Progenitor cell of endocrine pancreas (in vitro differentiated cells): ENCODE data around the gene IHH. TPM values are rescaled to one million over a fixed set of nuclear protein-coding genes. Genes with fewer than 3 reads are reported as not detected.

Experiments
- DNase-seq: peaks from one replicate; pipeline ENCODE4 v3.0.0; 2021; ENCODE audit warnings: low spot score; ENCODE audit not compliant: unreplicated experiment
- H3K27ac Mint-ChIP-seq: 2 replicates; pipeline ENCODE4 v1.8.0; 2021; ENCODE audit warnings: mild to moderate bottlenecking, moderate library complexity, mixed read lengths
- H3K27me3 Mint-ChIP-seq: 2 replicates; pipeline ENCODE4 v1.8.0; 2021; ENCODE audit warnings: mixed read lengths
- H3K36me3 Mint-ChIP-seq: 2 replicates; pipeline ENCODE4 v1.8.0; 2022; ENCODE audit warnings: mixed read lengths; ENCODE audit not compliant: insufficient read depth
- H3K4me1 Mint-ChIP-seq: 2 replicates; pipeline ENCODE4 v1.8.0; 2021; ENCODE audit warnings: low read depth, mixed read lengths
- H3K4me3 Mint-ChIP-seq: 2 replicates; pipeline ENCODE4 v1.8.0; 2021; ENCODE audit warnings: low read depth, mild to moderate bottlenecking, moderate library complexity, mixed read lengths
- H3K9me3 Mint-ChIP-seq: 2 replicates; pipeline ENCODE4 v1.8.0; 2021; ENCODE audit warnings: low read depth, mixed read lengths
- total RNA-seq: library from RNA; stranded (reverse); gene quantifications from 2 replicates; pipeline ENCODE4 v1.2.1, GENCODE V29; 2021
- TF ChIP-seq, protein P1 (sequence below): fragments of 200-600 bp; sonication (generic); IDR thresholded peaks from one replicate; pipeline ENCODE4 v1.5.0; 2021; ENCODE audit warnings: antibody characterized with exemption, mild to moderate bottlenecking; ENCODE audit not compliant: unreplicated experiment

IHH gene
- total RNA-seq, 1 donor from 2014 or later: 17.3 TPM

DNA sequence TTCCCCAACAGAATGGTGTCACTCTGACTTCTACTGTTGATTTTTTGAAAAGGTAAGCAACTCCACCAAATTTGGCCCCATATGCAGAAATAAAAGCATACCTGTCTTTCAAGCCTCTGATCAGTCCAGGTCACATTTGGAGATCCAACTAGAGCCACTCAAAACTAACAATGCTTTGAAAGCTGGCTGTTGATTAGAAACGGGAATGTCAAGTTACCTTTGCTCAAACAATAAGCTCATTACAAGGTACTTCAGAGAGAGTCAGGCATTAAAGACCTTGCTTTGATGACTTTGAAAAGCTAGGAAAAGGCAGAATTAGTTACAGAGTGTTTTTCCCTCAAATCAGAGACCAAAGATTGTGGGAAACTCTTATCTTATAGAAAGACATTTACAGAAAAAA is 4.8 kb upstream of the IHH start:
- no peaks in the 10 kb centered on the region for H3K9me3 Mint-ChIP-seq
- no peak for DNase-seq
- peaks cover 73% of the 10 kb centered on the region for H3K27me3 Mint-ChIP-seq
- H3K4me3 Mint-ChIP-seq: no peak overlapping the region
- no peaks in the 10 kb centered on the region for H3K36me3 Mint-ChIP-seq
- H3K4me1 Mint-ChIP-seq: peaks cover 18% of the 10 kb centered on the region
- H3K27ac Mint-ChIP-seq: no peak overlapping the region
- TF ChIP-seq, protein P1, sequence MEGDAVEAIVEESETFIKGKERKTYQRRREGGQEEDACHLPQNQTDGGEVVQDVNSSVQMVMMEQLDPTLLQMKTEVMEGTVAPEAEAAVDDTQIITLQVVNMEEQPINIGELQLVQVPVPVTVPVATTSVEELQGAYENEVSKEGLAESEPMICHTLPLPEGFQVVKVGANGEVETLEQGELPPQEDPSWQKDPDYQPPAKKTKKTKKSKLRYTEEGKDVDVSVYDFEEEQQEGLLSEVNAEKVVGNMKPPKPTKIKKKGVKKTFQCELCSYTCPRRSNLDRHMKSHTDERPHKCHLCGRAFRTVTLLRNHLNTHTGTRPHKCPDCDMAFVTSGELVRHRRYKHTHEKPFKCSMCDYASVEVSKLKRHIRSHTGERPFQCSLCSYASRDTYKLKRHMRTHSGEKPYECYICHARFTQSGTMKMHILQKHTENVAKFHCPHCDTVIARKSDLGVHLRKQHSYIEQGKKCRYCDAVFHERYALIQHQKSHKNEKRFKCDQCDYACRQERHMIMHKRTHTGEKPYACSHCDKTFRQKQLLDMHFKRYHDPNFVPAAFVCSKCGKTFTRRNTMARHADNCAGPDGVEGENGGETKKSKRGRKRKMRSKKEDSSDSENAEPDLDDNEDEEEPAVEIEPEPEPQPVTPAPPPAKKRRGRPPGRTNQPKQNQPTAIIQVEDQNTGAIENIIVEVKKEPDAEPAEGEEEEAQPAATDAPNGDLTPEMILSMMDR: no peak

DNA sequence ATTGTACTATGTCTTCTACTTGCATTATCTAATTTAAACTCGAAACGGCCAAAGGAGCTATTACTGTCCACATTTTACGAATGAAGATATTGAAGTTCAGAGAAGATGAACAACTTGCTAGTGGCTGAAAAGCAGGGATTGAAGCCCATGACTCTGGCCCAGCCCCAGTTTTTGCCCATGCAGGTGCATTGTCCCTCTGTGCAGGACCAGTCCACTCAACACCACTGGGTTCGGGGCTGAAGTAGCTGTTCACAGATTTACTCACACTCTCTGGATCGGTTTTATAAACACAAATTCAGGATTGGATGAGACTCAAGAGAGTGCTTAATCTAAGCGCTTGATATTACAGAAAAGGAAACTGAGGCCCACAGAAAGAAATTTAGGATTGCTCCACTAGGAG is 1.4 kb upstream of the IHH start:
- H3K4me3 Mint-ChIP-seq: peak overlapping the region; percentile 31
- H3K4me1 Mint-ChIP-seq: peaks cover 18% of the 10 kb centered on the region
- no peak for DNase-seq
- TF ChIP-seq, protein P1: no peak
- peaks cover 76% of the 10 kb centered on the region for H3K27me3 Mint-ChIP-seq
- H3K36me3 Mint-ChIP-seq: no peaks in the 10 kb centered on the region
- no peak overlapping the region for H3K27ac Mint-ChIP-seq
- H3K9me3 Mint-ChIP-seq: no peaks in the 10 kb centered on the region

DNA sequence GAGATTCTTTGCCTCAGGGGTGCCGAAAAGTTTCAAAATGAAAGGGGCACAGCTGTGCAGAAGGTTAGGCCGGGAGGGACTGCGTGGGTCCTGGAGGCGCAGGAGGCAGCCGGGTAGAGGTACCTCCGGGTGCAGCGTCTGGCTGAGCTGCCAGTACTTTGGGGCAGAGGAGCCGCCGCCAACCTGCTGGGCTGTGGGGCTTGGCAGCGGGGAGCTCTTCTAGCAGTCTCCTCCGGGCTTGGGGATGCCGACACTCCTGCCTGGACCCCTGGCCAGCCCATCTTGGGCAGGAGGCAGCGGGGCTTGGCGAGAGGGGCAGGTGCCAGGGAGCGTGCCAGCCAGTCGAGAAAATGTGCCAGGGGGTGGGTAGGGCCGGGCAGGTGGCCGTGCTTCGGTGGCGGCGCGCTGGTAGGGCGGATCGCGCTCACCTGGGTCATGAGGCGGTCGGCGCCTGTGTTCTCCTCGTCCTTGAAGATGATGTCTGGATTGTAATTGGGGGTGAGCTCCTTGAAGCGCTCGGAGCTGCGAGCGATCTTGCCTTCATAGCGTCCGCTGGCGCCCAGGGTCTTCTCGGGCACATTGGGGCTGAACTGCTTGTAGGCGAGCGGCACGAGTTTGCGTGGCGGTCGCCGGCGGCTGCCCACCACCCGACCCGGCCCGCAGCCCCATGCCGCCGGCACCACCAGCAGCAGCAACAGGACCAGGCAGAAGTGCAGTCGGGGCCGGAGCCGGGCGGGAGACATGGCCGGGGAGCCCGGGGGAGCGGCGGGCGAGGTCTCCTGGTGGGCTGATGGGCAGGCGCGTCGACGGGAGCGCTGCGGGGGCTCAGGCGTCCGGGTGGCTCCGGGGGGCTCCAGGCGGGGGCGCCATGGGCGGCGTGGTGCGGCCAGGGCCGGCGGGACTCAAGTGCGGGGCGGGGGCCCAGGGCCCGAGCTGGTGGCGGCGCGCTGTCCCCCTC is 717 bp downstream of the IHH start:
- peak overlapping the region; percentile 84 for H3K4me3 Mint-ChIP-seq

DNA sequence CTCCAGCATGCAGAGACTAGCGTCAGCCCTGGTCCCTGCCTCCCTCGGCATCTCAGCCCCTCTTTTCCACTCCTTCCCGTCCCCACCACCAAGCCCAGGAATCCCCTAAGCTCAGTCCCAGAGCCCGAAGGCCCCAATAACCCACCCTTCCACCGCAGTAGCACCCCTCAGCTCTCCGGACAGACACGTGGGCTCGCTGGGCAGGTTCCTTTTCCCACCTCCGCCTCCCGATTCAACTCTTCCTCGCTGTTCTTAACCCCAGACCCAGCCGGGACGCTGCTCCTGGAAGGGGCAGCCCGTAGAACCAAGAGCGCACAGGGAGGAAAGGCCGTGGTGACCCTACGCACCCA is 1.4 kb downstream of the IHH start:
- DNase-seq: no peak
- Mint-ChIP-seq H3K36me3 (peaks cover 2% of the 10 kb centered on the region), H3K4me3 (peak overlapping the region; percentile 84), H3K9me3 (no peaks in the 10 kb centered on the region), H3K4me1 (peaks cover 11% of the 10 kb centered on the region), H3K27ac (peak overlapping the region; percentile 88), H3K27me3 (peaks cover 62% of the 10 kb centered on the region)
- TF ChIP-seq, protein P1: no peak

More for the DNA sequence above, 717 bp downstream of the IHH start:
- TF ChIP-seq, protein P1: no peak
- peaks cover 69% of the 10 kb centered on the region for H3K27me3 Mint-ChIP-seq
- DNase-seq: no peak
- no peaks in the 10 kb centered on the region for H3K9me3 Mint-ChIP-seq
- H3K36me3 Mint-ChIP-seq: peaks cover 2% of the 10 kb centered on the region
- H3K4me1 Mint-ChIP-seq: peaks cover 12% of the 10 kb centered on the region
- H3K27ac Mint-ChIP-seq: no peak overlapping the region

DNA sequence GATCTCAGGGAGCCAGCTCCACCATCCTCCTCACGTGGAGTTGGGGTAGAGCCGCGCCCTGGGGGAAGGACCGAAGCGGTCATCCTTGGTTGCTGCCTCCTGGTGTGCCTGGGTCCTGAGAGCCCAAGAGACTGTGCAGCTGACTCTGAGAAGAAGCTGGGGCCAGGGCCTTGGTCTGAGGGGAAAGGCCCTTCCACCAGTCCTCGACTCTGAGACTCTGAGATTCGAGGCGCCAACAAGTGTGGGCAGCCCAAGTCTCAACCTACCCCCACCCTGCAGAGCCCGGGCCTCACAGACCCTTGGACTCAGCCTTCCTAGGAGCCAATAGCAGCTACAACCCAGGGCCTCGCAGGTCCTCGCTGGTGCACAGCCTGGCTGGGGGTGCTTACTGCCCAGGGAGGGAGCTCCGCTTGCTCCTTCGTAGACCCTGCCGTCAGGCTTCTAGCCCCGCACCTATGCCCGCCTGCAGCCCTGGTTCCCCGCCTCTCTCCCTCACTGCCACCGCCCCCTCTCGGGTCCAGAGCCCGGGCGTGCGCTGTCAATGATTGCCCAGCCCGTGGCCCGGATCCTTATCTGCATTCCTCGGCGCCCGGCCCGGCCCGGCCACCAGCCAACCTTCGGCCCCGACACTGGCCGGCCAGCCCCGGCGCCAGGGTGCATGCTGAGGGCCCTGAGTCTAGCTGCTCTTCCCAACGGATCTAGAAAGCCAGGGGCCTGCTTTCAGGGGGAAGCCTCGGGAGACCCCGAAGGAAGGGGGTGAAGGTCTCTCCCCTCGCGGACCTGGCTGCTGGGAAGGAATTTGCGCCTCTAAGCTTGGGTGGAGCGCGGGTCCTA is 2.0 kb downstream of the IHH start:
- Mint-ChIP-seq H3K36me3 (peaks cover 2% of the 10 kb centered on the region), H3K27ac (no peak overlapping the region), H3K9me3 (no peaks in the 10 kb centered on the region), H3K4me3 (peak overlapping the region; percentile 84), H3K4me1 (peaks cover 11% of the 10 kb centered on the region), H3K27me3 (peaks cover 60% of the 10 kb centered on the region)
- TF ChIP-seq, protein P1: no peak
- DNase-seq: peak; percentile 67
